Coronary artery (tissue), 2 donors: ENCODE data around the gene PNRC2.

Experiments used
- DNase-seq: peaks from one replicate; pipeline ENCODE4 v3.0.0-alpha.2; 2017; ENCODE audit warnings: low spot score
- H3K27ac ChIP-seq, 2 donors: fragments of 200-600 bp; sonication (generic); one replicate each; pipeline ENCODE4 v1.5.1; 2016 to 2019
- H3K4me3 ChIP-seq: fragments of 200-600 bp; sonication (generic); 2 replicates; pipeline ENCODE4 v1.5.1; 2016; ENCODE audit warnings: mild to moderate bottlenecking, moderate library complexity
- CTCF ChIP-seq: fragments of 200-600 bp; sonication (generic); IDR thresholded peaks from one replicate; pipeline ENCODE4 v1.5.1; 2019; ENCODE audit warnings: antibody characterized with exemption

PNRC2 gene

GRCh38 chr1:23964790-23965740 is 5.4 kb downstream of the PNRC2 start:
- Histone ChIP-seq H3K27ac (peak overlapping the region; percentile 6 to 68), H3K4me3 (no peak overlapping the region)
- TF ChIP-seq CTCF: no peak
- DNase-seq: no peak

GRCh38 chr1:23966973-23967493 is 7.4 kb downstream of the PNRC2 start:
- no peak overlapping the region for H3K4me3 ChIP-seq
- no peak for DNase-seq
- TF ChIP-seq CTCF: no peak
- no peak overlapping the region for H3K27ac ChIP-seq

- no peak for DNase-seq
- no peak overlapping the region for H3K27ac ChIP-seq
- no peak overlapping the region for H3K4me3 ChIP-seq
- TF ChIP-seq CTCF: no peak
Measured at GRCh38 chr1:23967871-23968270, 8.2 kb downstream of the PNRC2 start.

GRCh38 chr1:23977187-23977853 is 17.7 kb downstream of the PNRC2 start:
- peak overlapping the region; percentile 49 for H3K4me3 ChIP-seq
- peak overlapping the region; percentile 54 to 100 for H3K27ac ChIP-seq
- DNase-seq: no peak
- no peak for TF ChIP-seq CTCF

GRCh38 chr1:23977854-23978191 is 18.2 kb downstream of the PNRC2 start:
- no peak for TF ChIP-seq CTCF
- H3K4me3 ChIP-seq: peak overlapping the region; percentile 95
- peak overlapping the region in 1 of 2 donors; percentile 100 for H3K27ac ChIP-seq
- DNase-seq: no peak

- DNase-seq: no peak
- no peak for TF ChIP-seq CTCF
- H3K4me3 ChIP-seq: peak overlapping the region; percentile 95
- H3K27ac ChIP-seq: peak overlapping the region; percentile 97 to 100
Measured at GRCh38 chr1:23978805-23979204, 19.2 kb downstream of the PNRC2 start.
